Peyer's patch (tissue), 4 donors: ENCODE data around the gene NKX2-4.

Experiments
- CTCF ChIP-seq, 6 experiments: fragments of 450-650 bp in 4 of 6; fragments of 200-600 bp in 2 of 6; sonication (generic) in 1 of 6; IDR thresholded peaks; one replicate each; pipeline ENCODE4 v1.5.1; 2017 to 2019; ENCODE audit warnings: antibody characterized with exemption in 6 of 6, mild to moderate bottlenecking in 3 of 6, moderate library complexity in 1 of 6
- POLR2A ChIP-seq, 2 donors: fragments of 450-650 bp; IDR thresholded peaks; one replicate each; pipeline ENCODE4 v1.5.1; 2017; ENCODE audit warnings: antibody characterized with exemption in 2 of 2, mild to moderate bottlenecking in 2 of 2, moderate library complexity in 2 of 2

- TF ChIP-seq CTCF (IDR thresholded peaks at IDR 0.05) (no peak), POLR2A (IDR thresholded peaks at IDR 0.05) (no peak)
Observed at GRCh38 chr20:21395051-21395665, 2.2 kb downstream of the NKX2-4 start.
